Spleen (tissue), 7 donors: ENCODE measurements around the gene REG1B.

ENCODE experiments used
- CTCF ChIP-seq, 11 experiments: fragments of 200-600 bp in 7 of 11; fragments of 450-650 bp in 4 of 11; sonication (generic) in 4 of 11; IDR thresholded peaks in 8 of 11; conservative IDR thresholded peaks in 3 of 11; 1 replicate in 7 of 11; 2 replicates in 4 of 11; pipeline versions ENCODE4 v1.4.0 to v1.8.0; 2016 to 2021; ENCODE audit warnings: antibody characterized with exemption in 11 of 11, inconsistent platforms in 4 of 11, mild to moderate bottlenecking in 1 of 11
- POLR2AphosphoS5 ChIP-seq, 3 donors: sonication (generic); formaldehyde crosslinking; IDR thresholded peaks; one replicate each; pipeline ENCODE4 v1.5.1; 2017; ENCODE audit warnings: antibody characterized with exemption in 3 of 3
- donor health status: DM: no; HTN: no; CAD: no; lungs with moderate emphysema.
- donor health status: DM: no; HTN: no; CAD: no.
- donor health status: DM: no; HTN: no; CAD: no.

DNA sequence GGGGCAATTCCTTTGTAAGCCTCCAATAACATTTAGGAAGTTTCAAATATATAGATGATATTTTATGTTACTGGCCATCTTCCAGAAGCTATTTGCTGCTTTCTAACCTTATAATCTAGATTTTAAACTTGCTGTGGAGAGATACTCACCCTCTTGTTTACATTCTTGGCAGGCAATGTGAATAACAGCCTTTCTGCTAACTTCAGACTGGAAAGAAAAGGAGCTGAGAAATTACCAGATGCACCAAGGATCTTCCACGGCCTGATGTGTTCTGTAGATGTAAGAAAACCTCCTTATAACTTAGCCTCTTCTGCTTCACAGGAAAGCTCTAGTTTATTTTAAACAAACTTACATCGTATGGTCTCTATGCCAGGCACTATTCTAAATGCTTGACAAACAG, 16.7 kb downstream of the REG1B start:
- TF ChIP-seq CTCF (IDR thresholded peaks at IDR 0.05 in 8 of 11, conservative IDR thresholded peaks at IDR 0.05 in 3 of 11), result no peak
- TF ChIP-seq POLR2AphosphoS5 (IDR thresholded peaks at IDR 0.05), result no peak
